NB4 (cell line): ENCODE measurements around the gene RIPOR3.

Experiments
- CTCF ChIP-seq: IDR thresholded peaks from one replicate; pipeline ENCODE4 v1.5.1; 2012; ENCODE audit warnings: low read depth, low read length
- POLR2A ChIP-seq: IDR thresholded peaks from 2 replicates; pipeline ENCODE4 v1.6.1; 2011; ENCODE audit warnings: mild to moderate bottlenecking; ENCODE audit not compliant: insufficient read length; ENCODE audit errors: extremely low read depth
- TF ChIP-seq, protein P1 (sequence below): IDR thresholded peaks from 2 replicates; pipeline ENCODE4 v1.6.1; 2011; ENCODE audit warnings: low read depth, low read length

DNA sequence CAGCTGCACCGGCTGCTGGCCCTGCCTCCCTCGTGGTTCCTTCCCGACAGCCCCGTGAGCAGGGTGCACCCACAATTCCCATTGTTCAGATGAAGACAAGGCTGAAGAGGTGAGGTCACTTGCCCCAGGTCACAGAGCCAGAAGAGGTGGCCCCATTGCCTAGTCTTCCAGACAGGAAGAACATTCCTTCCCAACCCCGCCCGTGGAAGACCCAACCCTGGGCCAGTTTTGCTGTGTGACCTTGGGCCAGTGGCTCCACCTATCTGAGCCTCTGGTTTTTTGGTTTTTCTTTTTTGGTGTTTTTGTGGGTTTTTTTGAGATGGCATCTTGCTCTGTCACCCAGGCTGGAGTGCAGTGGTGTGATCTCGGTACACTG is 61.7 kb downstream of the RIPOR3 start:
- TF ChIP-seq POLR2A, result no peak
- TF ChIP-seq CTCF, result no peak
- TF ChIP-seq, protein P1, sequence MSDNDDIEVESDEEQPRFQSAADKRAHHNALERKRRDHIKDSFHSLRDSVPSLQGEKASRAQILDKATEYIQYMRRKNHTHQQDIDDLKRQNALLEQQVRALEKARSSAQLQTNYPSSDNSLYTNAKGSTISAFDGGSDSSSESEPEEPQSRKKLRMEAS, result no peak
